Activated CD8-positive, alpha-beta T cell treated with anti-CD3 and anti-CD28 coated beads, Interleukin-2, amount 10 ng/mL, durations not matched to agents 7 days and 5 days (primary cell): ENCODE measurements around the gene STPG4. TPM values are rescaled to one million over a fixed set of nuclear protein-coding genes. Genes with fewer than 3 reads are reported as not detected.

Experiments used
- ATAC-seq: fragments of 150-1000 bp; cut with Tn5 transposase; one replicate; pipeline ENCODE4 v1.10.0; 2021; ENCODE audit warnings: moderate library complexity
- CTCF ChIA-PET: fragments of 350-600 bp; sonication (Branson Sonifier 250); formaldehyde crosslinking; loops from one replicate; lab custom pipeline; 2021; ENCODE audit warnings: antibody characterized with exemption; lab: Charles Lee
- POLR2A ChIA-PET: fragments of 350-600 bp; sonication (Branson Sonifier 250); formaldehyde crosslinking; loops from one replicate; lab custom pipeline; 2021; ENCODE audit warnings: antibody characterized with exemption; lab: Charles Lee
- DNase-seq: peaks from one replicate; pipeline ENCODE4 v3.0.0-alpha.2; 2020
- H3K27ac Mint-ChIP-seq: one replicate; pipeline ENCODE4 v1.8.0; 2021; ENCODE audit warnings: mild to moderate bottlenecking, mixed read lengths
- H3K27me3 Mint-ChIP-seq: one replicate; pipeline ENCODE4 v1.8.0; 2021; ENCODE audit warnings: low read depth, mixed read lengths
- H3K36me3 Mint-ChIP-seq: one replicate; pipeline ENCODE4 v1.8.0; 2021; ENCODE audit warnings: low read depth, mixed read lengths
- H3K4me1 Mint-ChIP-seq: one replicate; pipeline ENCODE4 v1.8.0; 2021; ENCODE audit warnings: low read depth, mixed read lengths
- H3K4me3 Mint-ChIP-seq: one replicate; pipeline ENCODE4 v1.8.0; 2021; ENCODE audit warnings: mild to moderate bottlenecking, mixed read lengths
- H3K9me3 Mint-ChIP-seq: one replicate; pipeline ENCODE4 v1.8.0; 2022; ENCODE audit warnings: mixed read lengths; ENCODE audit not compliant: insufficient read depth
- total RNA-seq, 2 experiments: library from RNA; stranded (reverse); gene quantifications; one replicate each; pipeline ENCODE4 v1.2.3, GENCODE V29; 2021

The STPG4 gene
- total RNA-seq, 2 experiments from 2014 or later: 0.21 TPM; not detected in 1

DNA sequence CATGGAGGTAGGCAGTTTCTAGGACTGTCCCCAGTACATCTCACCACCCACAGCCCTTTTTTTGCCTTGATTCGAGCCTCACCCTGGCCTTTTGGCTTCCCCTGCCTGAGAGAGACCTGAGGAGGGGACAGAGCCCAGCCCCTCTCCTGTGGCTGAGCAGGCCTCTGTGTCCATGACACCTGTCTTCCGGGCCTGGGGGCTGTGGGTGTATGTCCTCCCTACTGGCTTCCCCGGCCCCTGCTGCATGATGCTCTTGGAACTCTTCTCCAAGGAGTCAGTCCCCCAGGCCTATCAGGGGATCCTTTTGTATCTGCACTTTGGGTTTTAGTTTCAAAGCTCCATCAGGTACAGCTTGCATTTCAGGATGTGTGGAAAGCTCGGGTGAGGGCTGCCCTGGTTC lies 80.4 kb downstream of the STPG4 start:
- Mint-ChIP-seq H3K4me3 (no peak overlapping the region), H3K9me3 (no peaks in the 10 kb centered on the region), H3K27me3 (peaks cover 3% of the 10 kb centered on the region), H3K27ac (no peak overlapping the region), H3K36me3 (peaks cover 37% of the 10 kb centered on the region), H3K4me1 (peaks cover 33% of the 10 kb centered on the region)
- DNase-seq (no peak), ATAC-seq (no peak)
- CTCF ChIA-PET: no interaction called here
- POLR2A ChIA-PET: no interaction called here

GRCh38 chr2:47073641-47074040 lies 81.5 kb downstream of the STPG4 start:
- Mint-ChIP-seq H3K27me3 (no peaks in the 10 kb centered on the region), H3K9me3 (no peaks in the 10 kb centered on the region), H3K4me1 (peaks cover 34% of the 10 kb centered on the region), H3K4me3 (no peak overlapping the region), H3K27ac (no peak overlapping the region), H3K36me3 (peaks cover 41% of the 10 kb centered on the region)
- ChIA-PET POLR2A (no interaction called here), CTCF (no interaction called here)
- DNase-seq (no peak), ATAC-seq (no peak)

DNA sequence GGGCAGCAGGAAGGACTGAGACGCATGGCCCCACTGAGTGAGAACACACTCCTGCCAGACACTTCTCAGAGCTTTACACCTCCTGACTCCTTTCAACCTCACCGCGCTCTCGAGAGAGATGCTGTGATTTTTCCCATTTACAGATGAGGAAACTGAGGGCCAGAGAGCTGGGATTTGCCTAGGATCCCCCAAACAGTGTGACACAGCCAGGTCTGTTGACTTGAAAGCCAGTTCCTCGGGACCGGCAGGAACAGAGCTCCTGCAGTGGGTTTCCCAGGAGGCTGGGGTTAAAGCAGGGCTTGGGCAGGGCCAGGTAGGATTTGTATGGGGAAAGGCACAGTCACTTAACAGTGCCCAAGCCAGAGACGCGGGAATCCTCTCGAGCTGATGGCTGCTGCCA lies 81.9 kb downstream of the STPG4 start:
- ATAC-seq (no peak), DNase-seq (no peak)
- Mint-ChIP-seq H3K36me3 (peaks cover 42% of the 10 kb centered on the region), H3K4me3 (no peak overlapping the region), H3K9me3 (no peaks in the 10 kb centered on the region), H3K27me3 (no peaks in the 10 kb centered on the region), H3K27ac (no peak overlapping the region), H3K4me1 (peaks cover 34% of the 10 kb centered on the region)
- CTCF ChIA-PET: no interaction called here
- POLR2A ChIA-PET: no interaction called here

DNA sequence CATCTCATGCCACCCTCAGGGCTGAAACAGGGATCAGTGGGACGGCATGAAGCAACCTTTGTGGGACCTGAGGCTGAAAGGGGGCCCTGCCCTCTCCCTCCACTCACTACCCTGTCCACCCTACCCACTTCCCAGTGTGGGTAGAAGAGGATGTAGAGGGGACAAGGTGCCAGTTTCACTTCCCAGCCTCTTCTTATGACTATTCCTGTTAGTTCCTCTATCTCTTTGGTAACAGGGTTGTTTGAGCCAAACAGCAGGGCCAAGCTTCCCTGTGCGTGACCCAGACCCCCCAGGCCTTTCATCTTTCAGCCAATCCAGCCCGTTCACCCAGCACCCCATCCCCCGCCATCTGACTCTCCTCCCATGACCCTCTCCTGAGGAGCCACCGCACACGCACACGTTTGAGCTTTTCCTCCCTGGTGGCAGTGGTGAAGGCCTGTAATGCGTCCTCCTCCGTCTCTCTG lies 82.3 kb downstream of the STPG4 start:
- DNase-seq: no peak
- Mint-ChIP-seq H3K36me3 (peaks cover 42% of the 10 kb centered on the region), H3K27ac (no peak overlapping the region), H3K27me3 (no peaks in the 10 kb centered on the region), H3K4me1 (peaks cover 34% of the 10 kb centered on the region), H3K9me3 (no peaks in the 10 kb centered on the region), H3K4me3 (no peak overlapping the region)
- ChIA-PET CTCF (no interaction called here), POLR2A (no interaction called here)
- ATAC-seq: no peak

DNA sequence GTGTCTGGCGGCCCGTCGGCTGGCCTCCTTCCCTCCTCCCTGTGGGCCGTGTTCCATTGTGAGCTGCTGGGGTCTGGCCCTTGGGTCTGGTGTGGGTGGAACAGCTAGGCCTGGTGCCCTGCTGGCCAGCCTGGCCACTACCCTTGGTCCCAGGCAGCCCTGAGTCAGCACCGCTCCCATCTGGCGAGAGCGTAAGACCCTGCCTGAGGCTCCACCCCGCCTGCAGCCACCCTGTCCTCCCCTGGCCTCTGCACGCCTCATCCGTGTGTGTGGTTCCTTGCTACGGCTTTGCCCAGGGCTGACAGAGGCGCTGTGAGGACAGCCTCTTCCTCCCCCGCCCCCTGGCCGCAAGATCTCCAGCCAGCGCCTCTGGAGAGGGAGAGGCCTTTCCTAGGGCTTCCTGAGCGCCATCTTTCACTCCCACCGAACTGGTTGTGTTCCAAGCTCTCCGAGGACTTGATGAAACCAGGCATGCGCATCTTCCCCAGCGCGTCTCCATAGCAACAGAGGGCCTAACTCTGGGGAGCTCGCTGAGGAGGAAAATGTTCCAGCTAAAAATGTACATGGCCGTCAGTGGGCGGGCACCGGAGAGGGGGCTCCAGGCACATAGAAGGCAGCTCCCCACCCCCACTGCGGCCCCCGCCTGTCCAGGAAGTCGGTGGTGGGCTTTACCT lies 83.0 kb downstream of the STPG4 start:
- H3K36me3 Mint-ChIP-seq: peaks cover 44% of the 10 kb centered on the region
- H3K4me3 Mint-ChIP-seq: no peak overlapping the region
- H3K4me1 Mint-ChIP-seq: peaks cover 34% of the 10 kb centered on the region
- no peaks in the 10 kb centered on the region for H3K9me3 Mint-ChIP-seq
- no peak for DNase-seq
- peak overlapping the region; percentile 81 for H3K27ac Mint-ChIP-seq
- ATAC-seq: no peak
- no peaks in the 10 kb centered on the region for H3K27me3 Mint-ChIP-seq
- ChIA-PET CTCF (no interaction called here), POLR2A (no interaction called here)

GRCh38 chr2:47070920-47071824 lies 83.9 kb downstream of the STPG4 start:
- Mint-ChIP-seq H3K4me3 (peak overlapping the region; percentile 45), H3K27me3 (no peaks in the 10 kb centered on the region), H3K9me3 (no peaks in the 10 kb centered on the region), H3K36me3 (peaks cover 45% of the 10 kb centered on the region), H3K4me1 (peaks cover 33% of the 10 kb centered on the region), H3K27ac (peak overlapping the region; percentile 81)
- DNase-seq: peak; percentile 81
- ATAC-seq: peak; percentile 73
- POLR2A ChIA-PET: interaction anchor here (0.6 kb wide), 1 partner anchor 103 kb away, joined by 3 read pairs; no protein-coding TSS in a partner anchor
- CTCF ChIA-PET: no interaction called here

DNA sequence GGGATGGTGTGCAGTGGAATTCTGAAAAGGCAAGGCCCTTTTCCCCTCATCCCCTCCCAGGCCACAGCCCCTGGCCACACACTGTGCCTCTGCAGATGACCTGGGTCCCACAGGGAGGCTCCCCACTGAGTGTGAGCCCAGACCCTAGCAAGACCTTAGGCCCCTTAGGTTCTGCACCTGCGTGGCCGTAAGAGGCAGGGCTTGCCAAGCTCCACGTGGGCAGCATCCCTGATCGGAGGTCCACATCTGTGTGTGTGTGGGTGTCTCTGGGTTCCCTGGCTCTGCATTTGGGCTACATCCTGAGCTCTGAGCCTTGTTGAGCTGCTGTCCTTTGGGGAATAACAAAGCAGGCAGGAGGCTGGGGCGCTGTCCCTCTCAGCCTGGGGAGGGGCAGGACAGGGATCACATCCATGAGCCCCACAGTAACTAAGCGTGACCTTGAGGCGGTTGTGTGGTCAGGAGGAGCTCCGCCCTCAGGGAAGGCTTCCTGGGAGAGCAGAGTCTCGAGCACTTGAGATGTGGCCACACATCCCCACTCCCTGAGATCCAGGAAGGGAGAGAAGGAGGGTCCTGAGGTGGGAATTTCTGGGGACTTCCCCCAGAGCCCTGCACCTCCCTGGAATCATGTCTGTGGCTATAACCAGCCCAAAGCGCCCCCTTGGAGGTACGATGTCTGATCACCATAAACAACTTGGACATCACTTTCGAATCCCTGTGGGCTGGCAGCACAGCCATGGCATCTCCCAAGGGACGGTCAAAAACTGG lies 84.8 kb downstream of the STPG4 start:
- H3K27ac Mint-ChIP-seq: no peak overlapping the region
- POLR2A ChIA-PET: no interaction called here

GRCh38 chr2:47069628-47070154 lies 85.4 kb downstream of the STPG4 start:
- Mint-ChIP-seq H3K27me3 (no peaks in the 10 kb centered on the region), H3K4me3 (no peak overlapping the region), H3K4me1 (peaks cover 33% of the 10 kb centered on the region), H3K27ac (no peak overlapping the region), H3K9me3 (no peaks in the 10 kb centered on the region), H3K36me3 (peaks cover 43% of the 10 kb centered on the region)
- no peak for DNase-seq
- no peak for ATAC-seq
- ChIA-PET CTCF (no interaction called here), POLR2A (no interaction called here)

More for the DNA sequence above, 84.8 kb downstream of the STPG4 start:
- ATAC-seq (no peak), DNase-seq (no peak)
- Mint-ChIP-seq H3K27me3 (no peaks in the 10 kb centered on the region), H3K9me3 (no peaks in the 10 kb centered on the region), H3K36me3 (peaks cover 45% of the 10 kb centered on the region), H3K4me1 (peaks cover 33% of the 10 kb centered on the region), H3K4me3 (no peak overlapping the region)
- CTCF ChIA-PET: no interaction called here

- ChIA-PET CTCF (no interaction called here), POLR2A (no interaction called here)
- peaks cover 33% of the 10 kb centered on the region for H3K4me1 Mint-ChIP-seq
- H3K9me3 Mint-ChIP-seq: no peaks in the 10 kb centered on the region
- peaks cover 42% of the 10 kb centered on the region for H3K36me3 Mint-ChIP-seq
- H3K27me3 Mint-ChIP-seq: no peaks in the 10 kb centered on the region
- ATAC-seq (no peak), DNase-seq (no peak)
- no peak overlapping the region for H3K27ac Mint-ChIP-seq
- H3K4me3 Mint-ChIP-seq: no peak overlapping the region
These were observed 86.0 kb downstream of the STPG4 start for GRCh38 chr2:47068981-47069627.

DNA sequence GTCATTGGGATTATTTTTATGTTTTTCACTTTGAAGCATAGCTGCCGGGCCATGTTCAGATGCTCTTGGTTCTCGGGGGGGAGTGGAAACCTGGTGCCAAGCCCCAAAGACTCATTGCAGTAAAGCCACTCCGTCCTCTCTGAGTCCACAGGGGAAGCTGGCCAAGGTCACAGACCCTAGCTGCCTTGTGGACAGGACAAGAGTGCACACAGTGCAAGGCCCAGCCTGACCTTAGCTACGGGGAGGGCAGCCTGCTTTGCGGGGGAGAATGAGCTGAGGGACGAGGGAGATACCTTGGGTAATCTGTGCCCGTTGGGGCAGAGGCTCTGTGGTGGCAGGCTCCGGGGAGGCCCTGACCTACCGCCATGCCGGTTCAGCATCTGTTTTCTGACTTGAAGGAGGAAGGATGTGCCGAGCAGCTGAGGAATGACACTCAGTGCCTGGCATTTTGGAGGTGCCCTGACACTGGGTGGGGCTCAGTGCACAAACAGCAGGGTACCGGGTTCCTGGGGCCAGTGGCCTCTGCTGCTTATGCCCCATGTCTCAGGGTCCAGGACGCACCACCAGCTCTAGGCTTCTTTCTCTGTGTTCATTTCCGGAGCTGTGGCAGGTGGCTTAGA lies 87.2 kb downstream of the STPG4 start:
- Mint-ChIP-seq H3K4me3 (no peak overlapping the region), H3K27ac (no peak overlapping the region), H3K27me3 (no peaks in the 10 kb centered on the region), H3K4me1 (peaks cover 33% of the 10 kb centered on the region), H3K36me3 (peaks cover 44% of the 10 kb centered on the region), H3K9me3 (no peaks in the 10 kb centered on the region)
- POLR2A ChIA-PET: no interaction called here
- DNase-seq (no peak), ATAC-seq (no peak)
- CTCF ChIA-PET: no interaction called here
